Measurements from ENCODE around the gene COIL.
"Not testable (repeated sequence)": the region's sequence is repeated elsewhere in the genome, so short reads cannot be mapped to it uniquely, and the experiment has no call there.

Gene COIL

DNA sequence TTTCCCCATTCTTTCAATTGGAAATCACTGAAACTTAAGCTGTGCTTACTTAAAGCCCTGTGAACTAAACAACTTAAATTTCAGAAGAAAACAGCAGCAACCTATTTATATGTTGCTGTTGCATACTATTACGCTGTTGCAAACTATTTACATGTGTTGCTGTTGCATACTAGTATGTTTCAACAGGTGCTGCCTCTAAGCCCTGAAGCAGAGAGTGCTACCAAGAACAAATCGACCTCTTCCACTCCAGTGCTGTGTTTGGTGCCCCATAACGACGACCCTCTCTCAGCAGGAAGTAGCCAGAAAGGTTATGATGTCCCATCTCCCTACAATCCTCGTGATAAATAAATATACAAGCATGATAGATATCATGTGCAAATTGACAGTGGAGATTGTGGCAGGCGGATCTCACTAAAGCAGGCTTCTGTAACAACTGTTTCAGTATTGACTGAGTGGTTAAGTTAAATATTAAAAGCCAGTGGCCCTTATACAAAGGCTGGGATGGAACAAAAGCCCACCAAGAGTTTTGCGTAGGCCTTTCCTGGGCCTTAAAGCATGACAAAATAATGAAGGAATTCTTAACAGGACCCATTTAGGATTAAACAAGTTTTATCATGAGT is 11.4 kb upstream of the COIL start:
- no peak overlapping the region for H3K4me3 ChIP-seq (replicated peaks; ENCODE audit: low read depth, low read length)
- DNase-seq (ENCODE audit: extremely low read depth, low read depth): no peak
- TF ChIP-seq, protein P1, sequence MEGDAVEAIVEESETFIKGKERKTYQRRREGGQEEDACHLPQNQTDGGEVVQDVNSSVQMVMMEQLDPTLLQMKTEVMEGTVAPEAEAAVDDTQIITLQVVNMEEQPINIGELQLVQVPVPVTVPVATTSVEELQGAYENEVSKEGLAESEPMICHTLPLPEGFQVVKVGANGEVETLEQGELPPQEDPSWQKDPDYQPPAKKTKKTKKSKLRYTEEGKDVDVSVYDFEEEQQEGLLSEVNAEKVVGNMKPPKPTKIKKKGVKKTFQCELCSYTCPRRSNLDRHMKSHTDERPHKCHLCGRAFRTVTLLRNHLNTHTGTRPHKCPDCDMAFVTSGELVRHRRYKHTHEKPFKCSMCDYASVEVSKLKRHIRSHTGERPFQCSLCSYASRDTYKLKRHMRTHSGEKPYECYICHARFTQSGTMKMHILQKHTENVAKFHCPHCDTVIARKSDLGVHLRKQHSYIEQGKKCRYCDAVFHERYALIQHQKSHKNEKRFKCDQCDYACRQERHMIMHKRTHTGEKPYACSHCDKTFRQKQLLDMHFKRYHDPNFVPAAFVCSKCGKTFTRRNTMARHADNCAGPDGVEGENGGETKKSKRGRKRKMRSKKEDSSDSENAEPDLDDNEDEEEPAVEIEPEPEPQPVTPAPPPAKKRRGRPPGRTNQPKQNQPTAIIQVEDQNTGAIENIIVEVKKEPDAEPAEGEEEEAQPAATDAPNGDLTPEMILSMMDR (IDR thresholded peaks at IDR 0.05; ENCODE audit: low read depth, low read length, missing control alignments): no peak

DNA sequence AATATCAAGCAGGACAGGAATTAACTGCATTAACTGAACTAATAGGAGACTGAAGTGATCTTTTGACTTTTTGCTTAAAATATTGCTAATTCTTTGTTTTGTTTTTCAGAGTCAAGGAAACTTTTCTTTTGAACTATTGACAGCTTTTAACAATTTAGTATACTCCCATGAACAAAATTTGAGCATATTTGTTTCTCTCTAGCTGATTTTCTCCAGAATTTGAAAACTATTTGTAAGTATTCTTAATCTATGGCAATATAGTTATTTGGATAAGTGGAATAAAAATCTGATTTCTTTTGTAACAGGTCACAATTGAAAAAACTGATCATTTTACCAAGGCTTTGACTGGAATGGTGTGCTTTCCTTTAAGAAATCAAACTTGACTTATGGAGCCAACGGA is 10.1 kb upstream of the COIL start:
- DNase-seq (ENCODE audit: extremely low read depth, low read depth): no peak
- TF ChIP-seq, protein P1 (IDR thresholded peaks at IDR 0.05; ENCODE audit: low read depth, low read length, missing control alignments): no peak
- H3K4me3 ChIP-seq (replicated peaks; ENCODE audit: low read depth, low read length): no peak overlapping the region

DNA sequence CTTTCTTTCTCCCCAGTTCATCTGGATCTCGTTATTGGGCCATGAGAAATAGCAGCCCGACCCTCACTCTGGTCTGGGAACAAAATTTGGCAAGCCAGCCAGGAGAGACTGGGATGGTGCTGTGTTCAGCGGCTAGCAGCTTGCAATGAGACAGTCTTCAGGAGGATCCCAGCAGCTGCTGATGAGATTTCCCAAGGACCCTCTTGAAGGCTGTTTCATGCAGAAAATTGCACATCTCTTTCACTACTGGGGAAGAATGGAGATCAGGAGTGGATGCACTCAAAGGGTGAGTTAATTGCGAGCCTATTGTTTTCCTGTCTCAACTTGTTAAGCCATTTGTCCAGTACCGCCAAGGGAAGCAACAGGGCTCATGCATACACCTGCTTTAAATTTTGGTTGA is 5.5 kb upstream of the COIL start:
- H3K4me3 ChIP-seq (replicated peaks; ENCODE audit: low read depth, low read length): no peak overlapping the region
- TF ChIP-seq, protein P1 (IDR thresholded peaks at IDR 0.05; ENCODE audit: low read depth, low read length, missing control alignments): no peak
- DNase-seq (ENCODE audit: extremely low read depth, low read depth): no peak

DNA sequence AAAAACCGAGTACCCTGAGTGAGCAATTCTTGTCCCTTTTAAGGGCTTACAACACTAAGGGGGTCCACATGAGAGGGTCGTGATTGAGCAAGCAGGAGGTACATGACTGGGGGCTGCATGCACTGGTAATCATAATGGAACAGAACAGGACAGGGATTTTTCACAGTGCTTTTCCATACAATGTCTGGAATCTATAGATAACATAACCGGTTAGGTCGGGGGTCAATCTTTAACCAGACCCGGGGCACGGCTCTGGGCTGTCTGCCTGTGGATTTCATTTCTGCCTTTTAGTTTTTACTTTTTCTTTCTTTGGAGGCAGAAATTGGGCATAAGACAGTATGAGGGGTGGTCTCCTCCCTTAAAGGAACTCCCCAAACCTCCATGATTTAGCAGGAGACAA is 4.8 kb upstream of the COIL start:
- not testable (repeated sequence) for H3K4me3 ChIP-seq (replicated peaks; ENCODE audit: low read depth, low read length); DNase-seq (ENCODE audit: extremely low read depth, low read depth)

DNA sequence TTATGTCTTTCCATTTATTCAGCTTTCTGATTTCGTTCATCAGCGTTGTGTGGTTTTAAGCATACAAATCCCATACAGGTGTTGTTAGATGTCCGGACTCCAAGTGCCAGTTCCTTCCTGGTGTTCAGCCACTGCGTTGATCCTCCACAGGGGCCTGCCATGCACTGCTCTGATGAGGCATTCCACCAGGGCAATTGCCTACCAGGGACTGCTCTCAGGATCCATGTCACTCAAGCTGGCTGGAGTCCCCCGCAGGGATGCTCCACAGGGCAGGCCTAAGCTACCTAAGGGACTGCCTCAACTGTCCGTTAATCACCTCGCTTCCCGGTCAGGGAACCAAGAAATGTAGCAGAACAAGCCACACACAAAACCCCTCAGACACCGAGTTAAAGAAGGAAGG is 4.4 kb upstream of the COIL start:
- DNase-seq (ENCODE audit: extremely low read depth, low read depth); H3K4me3 ChIP-seq (replicated peaks; ENCODE audit: low read depth, low read length): not testable (repeated sequence)

DNA sequence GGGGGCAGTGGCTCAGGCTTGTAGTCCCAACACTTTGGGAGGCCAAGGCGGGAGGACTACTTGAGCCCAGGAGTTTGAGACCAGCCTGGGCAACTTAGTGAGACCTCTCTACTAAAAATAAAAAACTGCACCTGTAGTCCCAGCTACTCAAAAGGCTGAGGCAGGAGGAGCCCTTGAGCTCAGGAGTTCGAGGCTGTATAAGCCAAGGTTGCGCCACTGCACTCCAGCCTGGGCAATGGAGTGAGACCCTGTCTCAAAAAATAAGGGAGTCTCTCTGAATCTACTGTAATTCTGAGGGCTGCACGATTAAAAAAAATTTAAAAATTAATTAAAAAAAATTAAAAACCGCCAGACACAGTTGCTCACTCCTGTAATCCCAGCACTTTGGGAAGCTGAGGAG is 3.9 kb downstream of the COIL start:
- TF ChIP-seq, protein P1 (IDR thresholded peaks at IDR 0.05; ENCODE audit: low read depth, low read length, missing control alignments): no peak
- no peak overlapping the region for H3K4me3 ChIP-seq (replicated peaks; ENCODE audit: low read depth, low read length)
- DNase-seq (ENCODE audit: extremely low read depth, low read depth): no peak

DNA sequence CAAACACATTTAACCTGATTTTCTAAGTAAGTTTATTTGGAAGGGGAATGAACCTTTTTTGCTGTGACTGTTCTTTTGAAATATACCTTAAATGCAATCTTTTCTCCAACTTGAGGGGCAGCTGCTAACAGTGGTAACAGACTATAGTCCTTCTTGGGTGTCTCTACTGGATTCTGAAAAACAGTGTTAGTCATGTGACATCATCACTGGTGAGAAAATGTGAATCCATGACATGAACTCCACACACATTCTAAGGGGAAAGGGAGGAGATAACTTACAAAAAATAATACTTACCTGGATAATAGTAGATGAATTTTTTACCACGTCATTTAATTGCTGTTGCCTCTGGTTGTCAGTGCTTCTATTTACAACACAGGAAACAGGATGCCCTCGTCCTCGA is 11.3 kb downstream of the COIL start:
- no peak for DNase-seq (ENCODE audit: extremely low read depth, low read depth)
- TF ChIP-seq, protein P1 (IDR thresholded peaks at IDR 0.05; ENCODE audit: low read depth, low read length, missing control alignments): no peak
- H3K4me3 ChIP-seq (replicated peaks; ENCODE audit: low read depth, low read length): no peak overlapping the region

DNA sequence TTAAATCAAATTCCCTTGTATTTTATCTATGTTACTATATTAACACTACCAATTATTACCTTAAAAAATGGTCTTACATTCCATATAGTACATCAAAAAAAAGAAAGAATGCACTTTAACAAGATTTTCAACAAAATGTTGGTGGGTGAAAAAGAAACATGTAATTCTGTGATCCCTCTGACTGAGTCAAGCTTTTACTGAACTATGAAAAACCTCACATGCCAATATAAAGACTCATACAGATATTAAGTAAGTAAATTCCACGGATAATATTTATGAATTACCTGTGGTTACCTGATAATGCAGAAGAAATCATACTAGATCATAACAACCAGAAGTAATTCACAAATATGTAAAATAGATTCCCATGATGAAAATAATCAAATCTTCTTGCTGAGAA is 12.4 kb downstream of the COIL start:
- no peak overlapping the region for H3K4me3 ChIP-seq (replicated peaks; ENCODE audit: low read depth, low read length)
- DNase-seq (ENCODE audit: extremely low read depth, low read depth): no peak
- TF ChIP-seq, protein P1 (IDR thresholded peaks at IDR 0.05; ENCODE audit: low read depth, low read length, missing control alignments): no peak

Measured in HFF-Myc (cell line).